CD14-positive monocyte (primary cell): Measurements from ENCODE around the gene FBN2. TPM values are rescaled to one million over a fixed set of nuclear protein-coding genes. Genes with fewer than 3 reads are reported as not detected.

Source experiments
- DNase-seq, 3 donors: peaks; one replicate each; pipeline ENCODE4 v3.0.0-alpha.2; 2011 to 2022
- H2AFZ ChIP-seq: 2 replicates; pipeline ENCODE4 v1.6.0; 2012; ENCODE audit warnings: mild to moderate bottlenecking, low read depth, low read length, inconsistent platforms; ENCODE audit not compliant: insufficient read depth, poor library complexity, severe bottlenecking
- H3K27ac ChIP-seq, 2 donors: 1 replicate in 1 of 2; 2 replicates in 1 of 2; pipeline ENCODE4 v1.5.1; 2012 to 2013; ENCODE audit warnings: low read length in 2 of 2, control low read depth in 1 of 2, inconsistent platforms in 1 of 2, low read depth in 1 of 2, mild to moderate bottlenecking in 1 of 2
- H3K27me3 ChIP-seq, 2 donors: one replicate each; pipeline versions ENCODE4 v1.6.0 to v1.6.1; 2011 to 2013; ENCODE audit warnings: low read length in 2 of 2; ENCODE audit not compliant: control insufficient read depth in 2 of 2, insufficient read depth in 2 of 2
- H3K36me3 ChIP-seq, 2 donors: replicated peaks in 1 of 2; 1 replicate in 1 of 2; 2 replicates in 1 of 2; pipeline versions ENCODE4 v1.5.1 to v1.6.1; 2012 to 2013; ENCODE audit warnings: low read length in 2 of 2, control low read depth in 1 of 2, inconsistent platforms in 1 of 2, mild to moderate bottlenecking in 1 of 2; ENCODE audit not compliant: insufficient read depth in 2 of 2, control insufficient read depth in 1 of 2
- H3K4me1 ChIP-seq, 2 donors: 1 replicate in 1 of 2; 2 replicates in 1 of 2; pipeline versions ENCODE4 v1.5.1 to v1.6.1; 2012 to 2013; ENCODE audit warnings: low read length in 2 of 2, control low read depth in 1 of 2, inconsistent platforms in 1 of 2, mild to moderate bottlenecking in 1 of 2, moderate library complexity in 1 of 2; ENCODE audit not compliant: insufficient read depth in 2 of 2, control insufficient read depth in 1 of 2
- H3K4me2 ChIP-seq: replicated peaks from 2 replicates; pipeline ENCODE3; 2012; ENCODE audit warnings: low read length, moderate library complexity, mild to moderate bottlenecking; ENCODE audit not compliant: poor library complexity, severe bottlenecking; ENCODE audit errors: extremely low read depth
- H3K4me3 ChIP-seq, 3 experiments: fragments of 200-600 bp in 1 of 3; sonication (generic) in 1 of 3; replicated peaks in 1 of 3; 1 replicate in 2 of 3; 2 replicates in 1 of 3; pipeline ENCODE4 v1.5.1; 2011 to 2013; ENCODE audit warnings: low read length in 3 of 3, mild to moderate bottlenecking in 3 of 3, control low read depth in 2 of 3, low read depth in 2 of 3, inconsistent platforms in 1 of 3, moderate library complexity in 1 of 3
- H3K79me2 ChIP-seq: 2 replicates; pipeline ENCODE4 v1.6.0; 2012; ENCODE audit warnings: mild to moderate bottlenecking, control low read depth, inconsistent platforms, low read length, moderate library complexity; ENCODE audit not compliant: insufficient read depth
- H3K9ac ChIP-seq: 2 replicates; pipeline ENCODE4 v1.6.0; 2017; ENCODE audit warnings: low read length, mild to moderate bottlenecking; ENCODE audit not compliant: insufficient read depth, poor library complexity, severe bottlenecking
- H3K9me3 ChIP-seq, 2 donors: replicated peaks in 1 of 2; 1 replicate in 1 of 2; 2 replicates in 1 of 2; pipeline versions ENCODE4 v1.5.1 to v1.6.1; 2012 to 2013; ENCODE audit warnings: low read length in 2 of 2, control low read depth in 1 of 2; ENCODE audit not compliant: control insufficient read depth in 1 of 2, insufficient read depth in 1 of 2
- H4K20me1 ChIP-seq: 2 replicates; pipeline ENCODE4 v1.6.0; 2012; ENCODE audit warnings: mild to moderate bottlenecking, low read length, control low read depth, moderate library complexity; ENCODE audit not compliant: insufficient read depth
- H3K27ac Mint-ChIP-seq, 7 donors: one replicate each; pipeline ENCODE4 v1.8.0; 2020; ENCODE audit warnings: mild to moderate bottlenecking in 7 of 7, mixed read lengths in 7 of 7, moderate library complexity in 6 of 7, inconsistent platforms in 2 of 7
- H3K27me3 Mint-ChIP-seq, 3 donors: one replicate each; pipeline ENCODE4 v1.8.0; 2021 to 2022; ENCODE audit warnings: low read depth in 3 of 3, mild to moderate bottlenecking in 3 of 3, mixed read lengths in 3 of 3, moderate library complexity in 3 of 3, inconsistent platforms in 1 of 3
- H3K36me3 Mint-ChIP-seq, 2 donors: one replicate each; pipeline ENCODE4 v1.8.0; 2020; ENCODE audit warnings: mixed read lengths in 2 of 2, inconsistent platforms in 1 of 2, mild to moderate bottlenecking in 1 of 2
- H3K4me1 Mint-ChIP-seq: one replicate; pipeline ENCODE4 v1.8.0; 2020; ENCODE audit warnings: mild to moderate bottlenecking, mixed read lengths
- H3K4me3 Mint-ChIP-seq, 2 donors: one replicate each; pipeline ENCODE4 v1.8.0; 2020; ENCODE audit warnings: mild to moderate bottlenecking in 2 of 2, mixed read lengths in 2 of 2, moderate library complexity in 1 of 2
- H3K9me3 Mint-ChIP-seq, 7 donors: one replicate each; pipeline ENCODE4 v1.8.0; 2020 to 2022; ENCODE audit warnings: mixed read lengths in 7 of 7, mild to moderate bottlenecking in 6 of 7, moderate library complexity in 6 of 7, inconsistent platforms in 2 of 7
- WGBS: methylation state at CpG from one replicate; pipeline ENCODE4 v1.1.5; 2013; ENCODE audit warnings: missing lambda C conversion rate; ENCODE audit not compliant: insufficient coverage; 5-methylcytosine and 5-hydroxymethylcytosine counted together
- intact Hi-C, 2 donors: fragments of 100-400 bp; cut with micrococcal nuclease; formaldehyde crosslinking; loops; one replicate each; pipeline versions ENCODE4 v1.15.0 to v1.15.1; 2023
- polyA plus RNA-seq, 3 donors: library from polyadenylated mRNA; depleted of rRNA in 1 of 3; unstranded in 2 of 3; stranded (reverse) in 1 of 3; fragments of 300-500 nt in 2 of 3; fragments of >200 nt in 1 of 3; fragmentation: Illumina TruSeq in 2 of 3; gene quantifications; 1 replicate in 2 of 3; 2 replicates in 1 of 3; pipeline ENCODE4 v1.2.3, GENCODE V29; 2012 to 2021
- TF ChIP-seq, protein P1 (sequence below): fragments of 200-600 bp; IDR thresholded peaks from one replicate; pipeline ENCODE4 v1.8.0; 2022; ENCODE audit warnings: antibody characterized with exemption, mild to moderate bottlenecking

FBN2 gene
- polyA plus RNA-seq, 3 donors: 0.85 to 19.3 (median 4.2) TPM

DNA sequence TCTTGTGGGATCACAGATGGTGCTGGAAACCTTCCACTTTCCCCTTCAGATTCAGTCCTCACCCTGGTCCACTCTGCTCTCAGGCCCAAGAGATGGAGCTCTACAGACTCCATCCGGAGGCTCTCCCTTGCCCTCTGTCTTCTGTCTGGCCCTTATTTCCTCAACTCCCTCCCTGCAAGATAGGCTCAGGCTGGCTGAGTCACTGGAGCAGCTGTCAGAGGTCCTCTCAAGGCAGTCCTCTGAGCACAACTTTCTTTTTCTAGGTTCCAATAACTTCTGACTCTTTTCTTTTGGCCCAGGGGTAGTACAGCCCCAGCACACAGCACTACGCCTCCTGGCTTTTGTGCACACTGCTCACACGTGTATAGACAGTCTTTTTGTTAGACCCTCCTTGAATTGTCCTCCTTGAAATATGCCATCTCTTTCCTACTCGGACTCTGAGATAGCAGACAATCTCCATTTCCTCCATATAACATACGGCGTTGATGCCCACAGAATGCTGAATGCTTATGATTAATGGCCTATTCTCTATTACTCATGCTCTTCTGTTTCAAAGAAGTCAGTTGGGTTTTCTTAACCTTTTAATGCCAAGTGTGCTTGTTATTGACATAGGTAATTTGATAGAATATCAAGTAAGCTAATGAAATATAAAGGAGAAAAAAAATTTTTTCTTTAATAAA is 261.4 kb downstream of the FBN2 start:
- Mint-ChIP-seq H3K27ac (peak overlapping the region in 1 of 7 donors; percentile 6), H3K4me3 (no peak overlapping the region), H3K27me3 (peaks cover 0 to 2% (median 0%) of the 10 kb centered on the region in 3 donors), H3K4me1 (no peaks in the 10 kb centered on the region), H3K36me3 (peaks cover 49 to 55% of the 10 kb centered on the region in 2 donors), H3K9me3 (no peaks in the 10 kb centered on the region)
- Histone ChIP-seq H3K27me3 (no peaks in the 10 kb centered on the region), H3K4me1 (no peaks in the 10 kb centered on the region), H3K9me3 (no peaks in the 10 kb centered on the region), H3K4me2 (no peak overlapping the region), H3K9ac (no peak overlapping the region), H3K36me3 (peaks cover 59 to 90% of the 10 kb centered on the region in 2 donors), H3K4me3 (no peak overlapping the region), H3K27ac (no peak overlapping the region), H2AFZ (no peak overlapping the region), H4K20me1 (no peaks in the 10 kb centered on the region), H3K79me2 (no peaks in the 10 kb centered on the region)
- intact Hi-C loops: no loop called here
- DNase-seq: no peak
- WGBS: 93% methylated on average over 3 of the region's 6 CpGs
- TF ChIP-seq, protein P1, sequence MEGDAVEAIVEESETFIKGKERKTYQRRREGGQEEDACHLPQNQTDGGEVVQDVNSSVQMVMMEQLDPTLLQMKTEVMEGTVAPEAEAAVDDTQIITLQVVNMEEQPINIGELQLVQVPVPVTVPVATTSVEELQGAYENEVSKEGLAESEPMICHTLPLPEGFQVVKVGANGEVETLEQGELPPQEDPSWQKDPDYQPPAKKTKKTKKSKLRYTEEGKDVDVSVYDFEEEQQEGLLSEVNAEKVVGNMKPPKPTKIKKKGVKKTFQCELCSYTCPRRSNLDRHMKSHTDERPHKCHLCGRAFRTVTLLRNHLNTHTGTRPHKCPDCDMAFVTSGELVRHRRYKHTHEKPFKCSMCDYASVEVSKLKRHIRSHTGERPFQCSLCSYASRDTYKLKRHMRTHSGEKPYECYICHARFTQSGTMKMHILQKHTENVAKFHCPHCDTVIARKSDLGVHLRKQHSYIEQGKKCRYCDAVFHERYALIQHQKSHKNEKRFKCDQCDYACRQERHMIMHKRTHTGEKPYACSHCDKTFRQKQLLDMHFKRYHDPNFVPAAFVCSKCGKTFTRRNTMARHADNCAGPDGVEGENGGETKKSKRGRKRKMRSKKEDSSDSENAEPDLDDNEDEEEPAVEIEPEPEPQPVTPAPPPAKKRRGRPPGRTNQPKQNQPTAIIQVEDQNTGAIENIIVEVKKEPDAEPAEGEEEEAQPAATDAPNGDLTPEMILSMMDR: no peak

GRCh38 chr5:128274441-128274840 is 263.6 kb downstream of the FBN2 start:
- no peaks in the 10 kb centered on the region for H3K9me3 ChIP-seq
- no peaks in the 10 kb centered on the region for H3K4me1 Mint-ChIP-seq

More at GRCh38 chr5:128274441-128274840, 263.6 kb downstream of the FBN2 start:
- intact Hi-C loops: no loop called here
- H3K9me3 Mint-ChIP-seq: peaks cover 0 to 2% (median 0%) of the 10 kb centered on the region in 7 donors
- H3K4me1 ChIP-seq: no peaks in the 10 kb centered on the region
- TF ChIP-seq, protein P1: no peak
- H3K9ac ChIP-seq: no peak overlapping the region
- peaks cover 58 to 99% of the 10 kb centered on the region in 2 donors for H3K36me3 ChIP-seq
- H3K4me2 ChIP-seq: no peak overlapping the region
- no peaks in the 10 kb centered on the region for H3K79me2 ChIP-seq
- peaks cover 55 to 63% of the 10 kb centered on the region in 2 donors for H3K36me3 Mint-ChIP-seq
- no peak overlapping the region for H3K27ac ChIP-seq
- no peak overlapping the region for H3K27ac Mint-ChIP-seq
- no peak overlapping the region for H3K4me3 ChIP-seq
- H3K27me3 ChIP-seq: no peaks in the 10 kb centered on the region
- H3K27me3 Mint-ChIP-seq: peaks cover 0 to 2% (median 0%) of the 10 kb centered on the region in 3 donors
- no peak overlapping the region for H3K4me3 Mint-ChIP-seq
- no CpG with 5 or more reads among the region's 2 CpGs for WGBS
- H4K20me1 ChIP-seq: no peaks in the 10 kb centered on the region
- no peak for DNase-seq
- no peak overlapping the region for H2AFZ ChIP-seq
